GM12801 (cell line): Measurements from ENCODE around the gene MORC3.

Experiments used
- CTCF ChIP-seq: IDR thresholded peaks from one replicate; pipeline ENCODE4 v1.5.1; 2011; ENCODE audit warnings: control low read depth; ENCODE audit not compliant: insufficient read length; ENCODE audit errors: extremely low read depth

MORC3 gene

DNA sequence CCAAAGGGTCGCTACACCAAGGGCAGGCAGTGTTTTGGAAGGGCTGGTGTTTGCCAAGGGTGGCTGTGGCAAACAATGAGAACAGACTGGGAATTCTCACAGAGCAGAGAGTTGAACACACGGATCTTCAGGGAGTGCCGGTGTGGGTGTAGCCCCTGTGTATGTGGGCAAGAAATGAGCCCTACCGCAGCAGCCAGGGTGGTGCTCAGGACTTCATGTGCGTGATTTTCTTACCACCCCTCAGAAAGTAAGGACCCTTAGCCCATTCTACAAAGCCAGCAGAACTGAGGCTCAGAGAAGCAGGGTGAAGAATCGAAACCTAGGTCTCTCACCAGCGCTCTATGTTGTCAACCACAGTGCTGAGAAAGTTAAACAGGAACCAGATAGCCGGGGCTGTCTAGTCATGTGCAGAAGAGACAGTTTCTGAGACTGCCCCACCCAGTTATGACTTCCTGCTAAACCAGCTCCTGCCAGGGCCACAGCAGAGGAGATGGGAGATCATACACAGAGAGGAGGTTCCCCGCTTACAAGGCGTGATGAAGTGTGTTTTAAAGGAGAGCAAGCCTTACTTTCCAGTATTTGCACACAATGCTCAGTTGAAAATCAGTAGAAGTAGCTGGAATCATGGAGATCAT is 21.9 kb upstream of the MORC3 start:
- TF ChIP-seq CTCF = no peak

GRCh38 chr21:36306872-36307534 is 13.0 kb upstream of the MORC3 start:
- no peak for TF ChIP-seq CTCF

- TF ChIP-seq CTCF = no peak
Observed at GRCh38 chr21:36310016-36310415, 10.0 kb upstream of the MORC3 start.

GRCh38 chr21:36316872-36317484 is 3.0 kb upstream of the MORC3 start:
- no peak for TF ChIP-seq CTCF

DNA sequence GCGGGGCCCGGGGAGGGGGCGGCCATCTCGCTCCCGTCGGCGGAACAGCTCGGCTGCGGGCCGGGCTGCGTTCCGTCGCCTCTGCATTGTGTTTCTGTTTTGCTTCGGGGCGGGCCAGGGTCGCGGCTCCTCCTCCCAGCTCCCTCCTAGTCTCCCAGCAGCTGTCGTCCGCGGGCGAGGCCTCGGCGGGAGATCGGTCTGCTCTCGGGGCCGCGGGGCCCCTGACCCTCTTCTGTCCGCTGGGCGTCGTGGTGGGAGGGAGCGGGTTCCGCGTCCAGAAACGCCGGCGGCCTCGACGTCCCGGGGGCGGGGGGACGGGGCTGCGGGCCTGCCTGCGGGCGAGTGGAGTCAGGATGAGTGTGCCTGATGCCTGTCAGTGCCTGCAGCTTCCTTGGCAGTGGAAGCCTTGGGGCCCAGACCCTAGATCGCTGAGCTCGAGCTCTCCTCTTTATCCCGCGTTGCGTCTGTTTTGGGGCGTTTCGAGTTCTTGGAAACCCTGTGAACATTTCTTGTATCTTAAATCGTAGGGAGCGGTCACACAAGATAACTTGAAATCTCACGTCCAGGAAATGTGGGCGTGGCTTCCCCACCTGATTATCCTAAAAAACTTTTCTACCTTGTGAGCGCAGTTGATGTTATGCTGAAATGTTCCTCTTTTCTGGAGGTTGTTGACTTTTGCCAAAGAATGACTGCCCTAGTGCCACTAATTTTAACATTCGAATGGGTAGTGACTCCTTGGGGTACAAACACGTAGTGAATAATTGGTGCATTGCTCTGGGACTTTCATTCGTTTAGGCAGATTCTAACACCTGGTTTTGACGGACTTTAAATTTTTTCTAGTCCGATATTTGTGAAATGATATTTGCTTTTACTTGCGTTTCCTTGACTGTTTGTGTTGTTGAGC is 676 bp downstream of the MORC3 start:
- TF ChIP-seq CTCF = no peak

DNA sequence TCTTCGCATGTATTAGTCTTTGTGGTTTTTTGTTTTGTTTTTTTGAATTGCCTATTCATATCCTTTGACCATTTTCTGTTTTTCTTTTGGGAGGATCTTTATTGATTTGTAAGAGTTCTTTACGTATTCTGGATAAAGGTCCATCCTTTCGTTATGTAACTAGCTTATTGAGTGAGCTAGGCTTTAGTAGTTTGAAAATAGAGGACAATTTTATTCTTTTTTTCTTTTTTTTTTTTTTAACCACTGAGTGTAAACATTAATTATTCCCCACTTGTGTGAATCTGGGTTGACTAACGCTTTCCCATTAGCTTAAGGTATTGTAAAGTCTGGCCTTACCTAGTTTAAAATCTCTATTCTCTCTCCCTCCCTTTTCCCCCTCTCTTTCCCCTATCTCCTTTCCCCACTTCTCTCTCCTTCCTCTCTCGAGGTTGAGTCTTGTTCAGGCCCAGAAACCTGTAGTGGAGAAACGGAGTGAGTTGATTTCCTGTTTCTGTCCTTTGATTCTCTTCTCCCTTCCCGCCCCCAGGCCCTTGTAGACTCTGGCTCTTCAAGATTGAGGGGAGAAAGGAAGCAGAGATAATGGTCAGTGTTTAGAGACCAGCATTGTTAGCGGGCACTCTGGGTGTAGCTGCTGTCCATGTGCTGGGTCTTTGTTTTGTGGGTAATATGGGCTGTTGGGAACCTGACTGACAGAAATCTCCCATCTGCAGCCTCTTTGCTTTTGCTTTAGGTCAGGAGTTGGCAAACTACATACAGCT is 1.5 kb downstream of the MORC3 start:
- no peak for TF ChIP-seq CTCF
